Right atrium auricular region (tissue), 2 donors: ENCODE results near the gene KIAA0040. TPM values are rescaled to one million over a fixed set of nuclear protein-coding genes. Genes with fewer than 3 reads are reported as not detected.

ENCODE experiments used
- DNase-seq: peaks from one replicate; pipeline ENCODE4 v3.0.0-alpha.2; 2019; ENCODE audit warnings: low spot score
- H3K27ac ChIP-seq, 2 donors: fragments of 200-600 bp; sonication (generic); 1 replicate in 1 of 2; 2 replicates in 1 of 2; pipeline ENCODE4 v1.5.1; 2016 to 2019
- H3K27me3 ChIP-seq, 2 donors: fragments of 200-600 bp; sonication (generic); one replicate each; pipeline versions ENCODE4 v1.5.1 to v1.6.0; 2017 to 2019
- H3K36me3 ChIP-seq: fragments of 200-600 bp; sonication (generic); one replicate; pipeline ENCODE4 v1.5.1; 2016
- H3K4me1 ChIP-seq, 2 donors: fragments of 200-600 bp; sonication (generic); one replicate each; pipeline versions ENCODE4 v1.5.1 to v1.6.0; 2017 to 2019
- H3K4me3 ChIP-seq, 2 donors: fragments of 200-600 bp; sonication (generic); 1 replicate in 1 of 2; 2 replicates in 1 of 2; pipeline ENCODE4 v1.5.1; 2017 to 2019; ENCODE audit warnings: mild to moderate bottlenecking in 1 of 2, moderate library complexity in 1 of 2
- H3K9me3 ChIP-seq, 2 donors: fragments of 200-600 bp; sonication (generic); one replicate each; pipeline ENCODE4 v1.5.1; 2019
- CTCF ChIP-seq, 2 donors: fragments of 200-600 bp; sonication (generic); IDR thresholded peaks; one replicate each; pipeline ENCODE4 v1.5.1; 2019; ENCODE audit warnings: antibody characterized with exemption in 2 of 2
- total RNA-seq, 2 donors: library from RNA; depleted of rRNA; stranded (reverse); fragments of >200 nt; gene quantifications; one replicate each; pipeline ENCODE4 v1.1.0, GENCODE V29; 2016

The KIAA0040 gene
- total RNA-seq, 2 donors from 2014 or later: 11.9 to 37.3 TPM

- Histone ChIP-seq H3K36me3 (no peaks in the 10 kb centered on the region), H3K4me3 (no peak overlapping the region), H3K27me3 (no peaks in the 10 kb centered on the region), H3K4me1 (peaks cover 0 to 46% of the 10 kb centered on the region in 2 donors), H3K27ac (peak overlapping the region in 1 of 2 donors; percentile 13), H3K9me3 (no peaks in the 10 kb centered on the region)
- no peak for TF ChIP-seq CTCF (IDR thresholded peaks at IDR 0.05)
- peak; percentile 48 for DNase-seq
Observed at GRCh38 chr1:175129997-175130648, 62.5 kb downstream of the KIAA0040 start.

- no peak for DNase-seq
- no peaks in the 10 kb centered on the region for H3K27me3 ChIP-seq
- TF ChIP-seq CTCF (IDR thresholded peaks at IDR 0.05): no peak
- H3K36me3 ChIP-seq: no peaks in the 10 kb centered on the region
- H3K27ac ChIP-seq: peak overlapping the region in 1 of 2 donors; percentile 13
- H3K4me3 ChIP-seq: no peak overlapping the region
- H3K9me3 ChIP-seq: no peaks in the 10 kb centered on the region
- peaks cover 0 to 46% of the 10 kb centered on the region in 2 donors for H3K4me1 ChIP-seq
Observed at GRCh38 chr1:175129644-175129996, 63.0 kb downstream of the KIAA0040 start.

GRCh38 chr1:175129182-175129581 is 63.4 kb downstream of the KIAA0040 start:
- H3K27me3 ChIP-seq: no peaks in the 10 kb centered on the region
- peak overlapping the region in 1 of 2 donors; percentile 13 for H3K27ac ChIP-seq
- H3K4me3 ChIP-seq: no peak overlapping the region
- H3K36me3 ChIP-seq: no peaks in the 10 kb centered on the region
- no peaks in the 10 kb centered on the region for H3K9me3 ChIP-seq
- H3K4me1 ChIP-seq: peaks cover 0 to 46% of the 10 kb centered on the region in 2 donors
- peak; percentile 7 for DNase-seq
- TF ChIP-seq CTCF (IDR thresholded peaks at IDR 0.05): no peak

GRCh38 chr1:175128523-175128922 is 64.1 kb downstream of the KIAA0040 start:
- Histone ChIP-seq H3K4me3 (no peak overlapping the region), H3K27me3 (no peaks in the 10 kb centered on the region), H3K4me1 (peaks cover 0 to 46% of the 10 kb centered on the region in 2 donors), H3K36me3 (no peaks in the 10 kb centered on the region), H3K27ac (no peak overlapping the region), H3K9me3 (no peaks in the 10 kb centered on the region)
- DNase-seq: peak; percentile 51
- TF ChIP-seq CTCF (IDR thresholded peaks at IDR 0.05): no peak

- Histone ChIP-seq H3K36me3 (no peaks in the 10 kb centered on the region), H3K27me3 (no peaks in the 10 kb centered on the region), H3K4me3 (no peak overlapping the region), H3K9me3 (no peaks in the 10 kb centered on the region), H3K27ac (no peak overlapping the region), H3K4me1 (peaks cover 0 to 39% of the 10 kb centered on the region in 2 donors)
- peak; percentile 46 for DNase-seq
- TF ChIP-seq CTCF (IDR thresholded peaks at IDR 0.05): no peak
Observed at GRCh38 chr1:175127565-175127964, 65.0 kb downstream of the KIAA0040 start.

GRCh38 chr1:175126347-175126746 is 66.2 kb downstream of the KIAA0040 start:
- Histone ChIP-seq H3K27me3 (no peaks in the 10 kb centered on the region), H3K36me3 (no peaks in the 10 kb centered on the region), H3K4me3 (no peak overlapping the region), H3K27ac (no peak overlapping the region), H3K4me1 (peaks cover 0 to 29% of the 10 kb centered on the region in 2 donors), H3K9me3 (no peaks in the 10 kb centered on the region)
- DNase-seq: peak; percentile 50
- TF ChIP-seq CTCF (IDR thresholded peaks at IDR 0.05): no peak
